Nephron (organoid): Measurements from ENCODE around the gene AP3S2.
"Not testable (repeated sequence)": the region's sequence is repeated elsewhere in the genome, so short reads cannot be mapped to it uniquely, and the experiment has no call there.

Experiments
- H3K27ac Mint-ChIP-seq, 3 experiments: 2 replicates each; pipeline ENCODE4 v1.8.0; 2020; ENCODE audit warnings: mixed read lengths in 3 of 3, mild to moderate bottlenecking in 2 of 3, moderate library complexity in 1 of 3
- H3K27me3 Mint-ChIP-seq: 2 replicates; pipeline ENCODE4 v1.8.0; 2021; ENCODE audit warnings: low read depth, mild to moderate bottlenecking, moderate library complexity, mixed read lengths
- H3K36me3 Mint-ChIP-seq: 2 replicates; pipeline ENCODE4 v1.8.0; 2020; ENCODE audit warnings: low read depth, mixed read lengths
- H3K4me1 Mint-ChIP-seq: 2 replicates; pipeline ENCODE4 v1.8.0; 2020; ENCODE audit warnings: mixed read lengths
- H3K4me3 Mint-ChIP-seq, 3 experiments: 2 replicates each; pipeline ENCODE4 v1.8.0; 2020; ENCODE audit warnings: mild to moderate bottlenecking in 3 of 3, mixed read lengths in 3 of 3, moderate library complexity in 2 of 3
- H3K9me3 Mint-ChIP-seq: 2 replicates; pipeline ENCODE4 v1.8.0; 2020; ENCODE audit warnings: mixed read lengths
- CTCF ChIP-seq, 3 experiments: fragments of 200-600 bp; sonication (generic); IDR thresholded peaks; one replicate each; pipeline ENCODE4 v1.5.0; 2021; ENCODE audit warnings: antibody characterized with exemption in 3 of 3; ENCODE audit not compliant: unreplicated experiment in 3 of 3

Gene AP3S2

GRCh38 chr15:89888214-89888804 lies 5.5 kb downstream of the AP3S2 start:
- Mint-ChIP-seq H3K4me1 (peaks cover 15% of the 10 kb centered on the region), H3K9me3 (no peaks in the 10 kb centered on the region), H3K27ac (no peak overlapping the region), H3K27me3 (no peaks in the 10 kb centered on the region), H3K4me3 (peak overlapping the region in 1 of 3 experiments; percentile 35), H3K36me3 (peaks cover 31% of the 10 kb centered on the region)
- peak; percentile 44 to 45 (median 45) for TF ChIP-seq CTCF (IDR thresholded peaks at IDR 0.05; ENCODE audit: unreplicated experiment in 3 of 3)

GRCh38 chr15:89885611-89886010 lies 8.2 kb downstream of the AP3S2 start:
- Mint-ChIP-seq H3K9me3 (no peaks in the 10 kb centered on the region), H3K4me1 (peaks cover 4% of the 10 kb centered on the region), H3K4me3 (no peak overlapping the region), H3K36me3 (peaks cover 45% of the 10 kb centered on the region), H3K27me3 (no peaks in the 10 kb centered on the region), H3K27ac (no peak overlapping the region)
- no peak for TF ChIP-seq CTCF (IDR thresholded peaks at IDR 0.05; ENCODE audit: unreplicated experiment in 3 of 3)

- not testable (repeated sequence) for H3K27me3 Mint-ChIP-seq, H3K27ac Mint-ChIP-seq, H3K9me3 Mint-ChIP-seq, H3K4me3 Mint-ChIP-seq, H3K4me1 Mint-ChIP-seq
- H3K36me3 Mint-ChIP-seq = peaks cover 45% of the 10 kb centered on the region
Observed at GRCh38 chr15:89885179-89885578, 8.6 kb downstream of the AP3S2 start.

GRCh38 chr15:89883518-89883917 lies 10.3 kb downstream of the AP3S2 start:
- H3K4me1 Mint-ChIP-seq = peaks cover 4% of the 10 kb centered on the region
- no peaks in the 10 kb centered on the region for H3K27me3 Mint-ChIP-seq
- H3K36me3 Mint-ChIP-seq = peaks cover 38% of the 10 kb centered on the region
- no peaks in the 10 kb centered on the region for H3K9me3 Mint-ChIP-seq
- no peak overlapping the region for H3K4me3 Mint-ChIP-seq
- H3K27ac Mint-ChIP-seq = no peak overlapping the region
- TF ChIP-seq CTCF (IDR thresholded peaks at IDR 0.05; ENCODE audit: unreplicated experiment in 3 of 3) = no peak

- Mint-ChIP-seq H3K36me3 (peaks cover 39% of the 10 kb centered on the region), H3K27ac (no peak overlapping the region), H3K4me1 (no peaks in the 10 kb centered on the region), H3K4me3 (no peak overlapping the region), H3K9me3 (no peaks in the 10 kb centered on the region), H3K27me3 (no peaks in the 10 kb centered on the region)
- TF ChIP-seq CTCF (IDR thresholded peaks at IDR 0.05; ENCODE audit: unreplicated experiment in 3 of 3) = no peak
Observed at GRCh38 chr15:89880727-89881126, 13.1 kb downstream of the AP3S2 start.

GRCh38 chr15:89878323-89878722 lies 15.5 kb downstream of the AP3S2 start:
- H3K9me3 Mint-ChIP-seq = no peaks in the 10 kb centered on the region
- H3K36me3 Mint-ChIP-seq = peaks cover 39% of the 10 kb centered on the region
- no peak overlapping the region for H3K27ac Mint-ChIP-seq
- H3K4me3 Mint-ChIP-seq = no peak overlapping the region
- no peaks in the 10 kb centered on the region for H3K4me1 Mint-ChIP-seq
- H3K27me3 Mint-ChIP-seq = no peaks in the 10 kb centered on the region
- no peak for TF ChIP-seq CTCF (IDR thresholded peaks at IDR 0.05; ENCODE audit: unreplicated experiment in 3 of 3)
